Measurements from ENCODE around the gene PNMT. TPM values are rescaled to one million over a fixed set of nuclear protein-coding genes. Genes with fewer than 3 reads are reported as not detected.
"Not testable (repeated sequence)": the region's sequence is repeated elsewhere in the genome, so short reads cannot be mapped to it uniquely, and the experiment has no call there.

Gene PNMT
- total and polyA plus RNA-seq, 2 of the 8 experiments (the other 6 are each of a cell fraction or from before 2014, with no cell fraction given) = 5.6 to 10.9 TPM

GRCh38 chr17:39711071-39711470 is 42.8 kb downstream of the PNMT start:
- Histone ChIP-seq H3K79me2 (ENCODE audit: control insufficient read depth in 1 of 2, insufficient read depth in 2 of 2, low read length in 2 of 2) (peaks cover under 1 to 43% of the 10 kb centered on the region in 2 experiments; a peak in 3 of 4 replicates), H4K20me1 (replicated peaks in 1 of 2; ENCODE audit: control insufficient read depth in 1 of 2, insufficient read depth in 2 of 2, low read length in 2 of 2) (peaks cover 24 to 35% of the 10 kb centered on the region in 2 experiments), H3K36me3 (ENCODE audit: control insufficient read depth in 2 of 4, insufficient read depth in 4 of 4, low read length in 3 of 4) (peaks cover 41 to 87% (median 72%) of the 10 kb centered on the region in 4 experiments)
- H4K5ac ChIP-seq (ENCODE audit: insufficient read length, low read depth, low read length); FAIRE-seq; H3K4me1 ChIP-seq (replicated peaks in 1 of 4; ENCODE audit: control insufficient read depth in 3 of 4, insufficient read depth in 4 of 4, low read length in 3 of 4); H3K18ac ChIP-seq (ENCODE audit: extremely low read depth, low read length); H2BK20ac ChIP-seq (ENCODE audit: low read length); H3K23ac ChIP-seq (ENCODE audit: insufficient read length); H3K4me3 ChIP-seq (ENCODE audit: extremely low read depth in 1 of 4, insufficient read depth in 2 of 4, low read depth in 3 of 4, low read length in 4 of 4); DNase-seq (ENCODE audit: low read depth in 1 of 2, low spot score in 2 of 2); H3K27me3 ChIP-seq (replicated peaks in 1 of 4; ENCODE audit: control insufficient read depth in 3 of 4, extremely low read depth in 1 of 4, insufficient read depth in 3 of 4, low read length in 3 of 4); H3K56ac ChIP-seq (replicated peaks; ENCODE audit: insufficient read length, low read depth, low read length); H4K91ac ChIP-seq (replicated peaks; ENCODE audit: insufficient read length, low read length); H3K4me2 ChIP-seq (ENCODE audit: insufficient read depth in 1 of 2, low read depth in 2 of 2, low read length in 2 of 2); H2BK120ac ChIP-seq (replicated peaks; ENCODE audit: low read depth, low read length); H3K79me1 ChIP-seq (ENCODE audit: low read depth, low read length); H3K9me3 ChIP-seq (ENCODE audit: insufficient read depth in 2 of 2, low read depth in 1 of 2, low read length in 1 of 2); H3K14ac ChIP-seq (ENCODE audit: insufficient read length); H2BK5ac ChIP-seq (ENCODE audit: low read depth, low read length); H2AK5ac ChIP-seq (ENCODE audit: low read depth, low read length); H2AFZ ChIP-seq (ENCODE audit: low read length); H2BK15ac ChIP-seq (ENCODE audit: low read length); H3K23me2 ChIP-seq (ENCODE audit: low read depth, low read length); H3K4ac ChIP-seq (replicated peaks; ENCODE audit: insufficient read length, low read depth, low read length); H3K27ac ChIP-seq (ENCODE audit: low read depth, low read length); H4K8ac ChIP-seq (ENCODE audit: extremely low read depth, insufficient read depth, low read length); H3K9ac ChIP-seq (replicated peaks in 1 of 4; ENCODE audit: extremely low read depth in 1 of 4, low read depth in 3 of 4, low read length in 3 of 4); H2BK12ac ChIP-seq (ENCODE audit: low read depth, low read length): not testable (repeated sequence)
- ChIA-PET CTCF (ENCODE audit: partially characterized antibody) (interaction anchor here (1.3 to 52.4 kb wide), 5 partner anchors 9 to 77 kb away, joined by 3 to 1885 read pairs (median 6); partner anchors contain the start of genes PNMT, PPP1R1B and STARD3), POLR2A (ENCODE audit: partially characterized antibody) (interaction anchor here (0.9 to 4.0 kb wide), 11 partner anchors 8 to 331 kb away, joined by 3 to 19 read pairs (median 4); partner anchors contain the start of genes ERBB2, MIEN1 and PGAP3)
- 94% methylated on average over 11 of the region's 11 CpGs; no CpG with 5 or more reads in 1 of the 2 experiments for WGBS, 2 experiments (ENCODE audit: extremely low coverage in 1 of 2, insufficient coverage in 1 of 2, insufficient read length in 1 of 2, insufficient replicate concordance in 2 of 2, low coverage in 1 of 2, low lambda C conversion rate in 2 of 2, missing lambda C conversion rate in 1 of 2)
